Activated CD8-positive, alpha-beta memory T cell treated with anti-CD3 and anti-CD28 coated beads, Interleukin-2, amount 50 U/mL, for 24 hours (primary cell): ENCODE results near the gene RTP4.
"Not testable (repeated sequence)": the region's sequence is repeated elsewhere in the genome, so short reads cannot be mapped to it uniquely, and the experiment has no call there.

ENCODE experiments used
- DNase-seq: peaks from one replicate; pipeline ENCODE4 v3.0.0-alpha.2; 2020; ENCODE audit errors: extremely low read depth

Gene RTP4

DNA sequence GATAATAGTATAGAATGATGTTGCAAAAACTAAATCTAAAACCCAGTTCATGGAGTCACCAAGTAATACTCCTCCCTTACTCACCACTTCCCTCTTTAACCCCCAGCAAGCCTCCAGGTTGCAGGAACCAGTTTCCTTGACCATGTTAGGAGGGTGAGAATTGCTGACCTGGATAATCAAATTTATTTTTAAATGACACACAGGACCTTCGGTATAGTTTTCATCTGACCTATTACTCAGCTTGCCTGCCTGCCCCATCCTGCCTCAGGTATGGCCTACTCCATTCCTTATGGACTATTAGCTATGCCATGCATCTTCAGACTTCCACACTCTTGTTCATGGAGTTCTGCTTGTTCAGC is 883 bp downstream of the RTP4 start:
- no peak for DNase-seq

DNA sequence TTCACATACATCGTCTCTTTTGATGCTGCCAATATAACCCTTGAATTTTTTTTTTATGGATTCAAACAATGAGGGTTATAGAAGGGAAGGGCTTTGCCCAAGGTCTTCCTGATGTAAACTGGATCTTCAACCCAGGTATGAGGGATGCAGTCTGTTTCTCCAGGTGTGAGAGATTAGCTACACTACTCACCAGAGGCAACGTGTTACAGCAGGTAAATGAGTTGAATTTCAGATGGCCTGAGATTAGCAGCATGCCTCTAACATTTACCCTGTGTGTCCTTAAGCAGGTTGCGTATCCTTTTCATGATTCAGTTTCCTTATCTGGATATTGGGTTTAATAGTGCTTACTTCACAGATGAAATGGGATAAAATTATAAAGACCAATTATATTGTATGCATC is 1.9 kb downstream of the RTP4 start:
- no peak for DNase-seq

DNA sequence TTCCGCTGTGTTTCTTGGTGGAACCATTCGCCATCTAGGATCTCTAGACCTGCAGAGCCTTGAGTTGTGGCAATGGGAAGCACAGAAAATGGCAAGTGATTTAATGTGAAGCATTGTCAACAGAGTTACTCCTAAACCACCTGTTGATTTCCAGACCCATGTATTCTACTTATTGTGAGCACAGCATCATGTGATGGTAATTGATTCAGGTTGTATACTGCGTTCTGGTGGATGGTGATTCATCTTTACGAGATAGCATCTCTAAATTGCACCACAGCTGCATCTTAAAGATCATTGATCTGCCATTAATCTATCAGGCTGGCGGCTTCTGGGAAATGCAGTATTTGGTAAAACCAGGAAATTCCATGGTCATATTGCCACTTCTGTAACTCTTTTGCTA is 7.4 kb downstream of the RTP4 start:
- no peak for DNase-seq

DNA sequence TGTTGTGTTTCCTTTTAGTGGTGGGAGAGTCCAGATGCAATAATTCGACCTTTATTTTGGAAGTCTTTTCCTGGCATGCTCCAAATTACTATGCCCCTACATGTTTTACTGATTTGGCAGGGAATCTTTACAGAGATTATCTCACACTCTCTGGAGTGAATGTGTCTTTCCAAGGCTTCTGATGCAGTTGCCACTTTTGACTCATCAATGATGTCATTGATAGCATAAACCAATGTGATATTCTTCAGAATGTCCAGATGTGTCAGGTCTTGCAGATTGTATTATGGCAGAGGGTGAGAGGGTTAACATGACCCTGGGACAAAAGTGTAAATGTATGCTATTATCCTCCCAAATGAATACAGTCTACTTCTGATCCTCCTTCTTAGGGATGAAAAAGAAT is 9.7 kb downstream of the RTP4 start:
- no peak for DNase-seq

DNA sequence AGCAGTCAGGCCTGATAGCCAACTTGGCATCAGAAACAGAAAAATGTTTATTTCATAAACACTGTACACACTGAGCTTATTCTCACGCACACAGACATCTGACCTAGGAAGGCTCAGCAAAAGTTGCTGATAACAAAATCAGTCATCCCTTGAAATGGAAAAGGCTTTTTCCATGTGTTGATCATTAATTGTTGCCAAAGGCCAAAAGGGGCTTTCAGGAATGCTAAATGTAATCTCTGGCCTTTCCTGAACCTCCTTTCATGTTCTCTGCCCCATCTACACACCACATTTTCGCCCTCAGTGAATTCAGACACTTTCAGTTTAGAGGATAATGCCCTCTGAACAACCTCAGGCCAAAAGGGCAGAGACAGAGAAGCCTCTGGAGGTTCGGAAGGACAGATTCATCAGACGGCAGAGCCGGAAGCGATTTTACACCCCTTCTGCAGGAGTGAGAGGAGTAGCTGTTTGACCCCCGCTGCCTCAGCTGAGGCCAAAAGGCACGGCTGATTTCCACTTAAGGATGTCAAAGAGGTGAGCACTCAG is 14.5 kb downstream of the RTP4 start:
- no peak for DNase-seq

DNA sequence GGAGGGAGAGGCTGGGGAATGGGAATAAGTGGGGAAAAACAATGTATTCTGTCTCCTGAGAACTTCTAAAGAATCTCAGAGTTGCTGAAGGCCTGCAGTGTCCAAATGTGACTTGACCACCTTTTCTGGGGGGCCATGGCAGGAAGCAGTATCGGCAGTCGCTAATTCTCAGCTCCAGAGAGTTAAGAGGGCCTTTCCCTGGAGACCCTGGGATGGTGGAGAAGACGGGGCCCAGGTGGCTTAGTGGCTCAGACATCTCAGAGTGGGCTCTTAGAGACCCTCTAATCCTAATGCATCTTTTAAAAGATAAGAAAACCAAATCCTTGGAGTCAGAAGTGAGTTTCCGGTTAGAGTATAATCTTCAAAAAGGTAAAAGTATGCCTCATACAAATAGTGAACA is 15.1 kb downstream of the RTP4 start:
- no peak for DNase-seq

DNA sequence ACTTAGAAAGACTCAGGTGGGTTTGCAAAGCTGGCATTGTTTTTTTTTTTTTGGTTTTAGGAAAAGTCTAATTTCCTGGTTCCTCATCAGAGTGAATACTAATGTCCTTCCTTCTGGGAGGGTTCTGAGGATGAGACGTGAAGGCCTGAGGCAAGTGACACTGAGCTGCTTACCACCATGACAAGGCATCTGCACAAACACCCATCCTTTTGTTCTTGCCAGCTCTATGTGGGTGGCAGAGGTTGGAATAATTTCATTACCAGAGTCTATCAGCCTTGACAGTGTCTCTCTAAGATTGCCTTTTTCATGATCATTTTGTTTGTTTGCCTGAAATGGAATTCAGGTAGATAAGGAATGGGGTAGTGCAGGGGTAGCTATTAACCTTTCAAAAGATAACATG is 17.1 kb downstream of the RTP4 start:
- no peak for DNase-seq

DNA sequence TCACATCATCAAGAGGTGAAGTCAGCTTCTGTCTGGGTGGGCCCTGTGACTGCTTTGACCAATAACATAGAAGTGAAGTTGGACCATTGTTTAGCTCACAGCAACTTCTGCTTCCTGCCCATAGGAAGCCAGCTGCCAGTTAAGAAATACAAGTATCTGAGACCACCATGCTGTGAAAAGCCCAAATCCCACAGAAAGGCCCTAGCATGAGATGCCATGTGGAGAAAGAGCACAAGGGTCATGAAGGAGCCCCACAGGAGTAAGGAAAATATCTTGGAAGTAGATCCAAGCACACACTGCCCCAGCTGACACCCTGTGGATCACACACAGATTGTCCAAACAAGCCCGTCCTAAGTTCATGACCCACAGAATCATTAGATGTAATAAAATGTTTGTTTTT is 28.5 kb downstream of the RTP4 start:
- DNase-seq: no peak

DNA sequence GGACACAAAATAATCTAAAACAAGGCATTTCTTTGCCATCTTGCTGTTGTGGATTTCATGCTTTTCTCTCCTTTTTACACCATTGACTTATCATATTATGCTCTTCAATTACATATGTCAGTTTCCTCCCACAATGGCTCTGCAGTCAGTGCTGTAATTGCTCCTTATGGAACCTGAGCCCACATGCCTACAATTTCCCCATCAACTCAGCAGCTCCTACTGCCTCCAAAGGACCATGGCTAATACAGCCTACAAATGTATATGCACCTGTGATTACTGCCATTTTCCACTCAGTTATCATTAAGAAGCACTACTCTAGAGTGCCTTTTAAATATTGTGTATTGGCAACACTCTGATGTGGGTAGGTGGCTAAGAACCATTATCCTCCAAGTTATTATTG is 30.8 kb downstream of the RTP4 start:
- DNase-seq: no peak

DNA sequence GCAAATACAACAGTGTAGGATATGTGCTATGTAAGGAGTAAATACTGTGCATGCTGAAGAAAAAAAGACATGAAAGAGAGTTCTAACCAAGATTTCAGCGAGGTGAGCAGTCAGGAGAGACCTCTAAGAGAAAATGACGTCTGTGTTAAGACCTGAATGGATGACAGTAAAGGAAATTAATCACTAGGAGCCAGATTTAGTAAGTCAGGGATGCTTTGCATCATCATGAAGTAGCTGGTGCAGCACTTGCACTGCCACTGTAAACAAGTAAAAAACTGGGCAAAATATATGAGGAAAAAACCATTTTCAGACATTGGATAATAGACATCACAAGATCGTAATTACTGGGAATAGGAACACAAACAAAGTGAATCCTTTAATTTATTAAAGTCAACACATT is 32.6 kb downstream of the RTP4 start:
- DNase-seq: no peak

DNA sequence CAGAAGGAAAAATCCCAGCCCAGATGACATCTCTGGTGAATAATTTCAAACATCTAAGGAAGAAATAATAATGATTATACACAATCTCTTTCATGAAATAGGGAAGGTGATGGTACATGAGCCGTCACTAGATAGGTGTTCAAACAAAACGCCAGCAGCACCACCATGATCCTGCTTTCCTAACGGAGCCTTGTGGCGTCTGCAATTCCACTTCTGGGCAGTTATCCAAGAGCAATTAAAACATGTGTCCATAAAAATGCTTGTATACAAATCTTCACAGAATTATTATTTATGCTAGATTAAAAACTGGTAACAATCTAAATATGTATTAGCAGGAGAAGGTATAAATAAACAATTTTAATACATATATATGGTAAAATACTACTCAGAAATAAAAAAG is 33.7 kb downstream of the RTP4 start:
- no peak for DNase-seq

DNA sequence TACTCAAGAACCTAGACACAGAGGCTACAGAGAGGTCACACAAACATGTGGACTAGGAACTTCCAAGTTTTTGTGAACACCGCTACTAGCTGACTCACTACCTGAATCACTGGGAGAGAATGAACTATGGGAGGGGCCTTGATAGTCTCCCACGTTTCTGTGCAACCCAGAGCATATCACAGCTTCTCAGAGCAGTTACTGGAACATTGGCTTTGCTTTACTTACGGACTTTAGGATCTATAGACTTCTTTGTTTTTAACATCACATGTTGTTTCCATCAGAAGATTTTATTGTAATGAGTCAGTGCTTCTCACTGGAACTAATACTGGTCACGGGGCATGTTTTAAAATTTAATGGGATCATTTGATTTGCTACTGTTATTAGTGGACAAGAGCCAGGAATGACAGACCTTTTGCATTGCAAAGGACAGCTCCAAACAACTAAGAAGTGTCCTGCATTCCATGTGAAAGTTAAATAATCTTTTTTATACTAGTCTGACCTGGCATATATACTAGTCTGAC is 35.6 kb downstream of the RTP4 start:
- no peak for DNase-seq

DNA sequence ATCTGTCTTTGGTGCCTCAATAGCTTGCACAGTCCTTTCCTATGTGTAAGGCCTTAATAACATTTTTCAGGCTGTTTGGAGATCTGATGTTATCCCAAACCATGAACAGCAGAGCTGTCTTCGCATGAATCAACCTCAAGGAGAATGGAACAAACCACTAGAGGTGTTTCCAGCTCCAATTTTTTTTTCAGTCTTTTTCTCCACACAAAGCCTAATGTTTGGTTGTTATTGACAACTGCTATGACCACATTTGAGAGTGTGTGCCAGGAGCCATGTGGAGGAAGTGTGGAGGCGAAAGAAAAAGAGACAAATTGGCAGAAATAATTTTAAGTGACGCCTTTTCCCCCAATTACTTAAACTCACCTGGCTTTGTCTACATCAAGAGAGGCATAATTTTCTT is 38.7 kb downstream of the RTP4 start:
- DNase-seq: no peak

DNA sequence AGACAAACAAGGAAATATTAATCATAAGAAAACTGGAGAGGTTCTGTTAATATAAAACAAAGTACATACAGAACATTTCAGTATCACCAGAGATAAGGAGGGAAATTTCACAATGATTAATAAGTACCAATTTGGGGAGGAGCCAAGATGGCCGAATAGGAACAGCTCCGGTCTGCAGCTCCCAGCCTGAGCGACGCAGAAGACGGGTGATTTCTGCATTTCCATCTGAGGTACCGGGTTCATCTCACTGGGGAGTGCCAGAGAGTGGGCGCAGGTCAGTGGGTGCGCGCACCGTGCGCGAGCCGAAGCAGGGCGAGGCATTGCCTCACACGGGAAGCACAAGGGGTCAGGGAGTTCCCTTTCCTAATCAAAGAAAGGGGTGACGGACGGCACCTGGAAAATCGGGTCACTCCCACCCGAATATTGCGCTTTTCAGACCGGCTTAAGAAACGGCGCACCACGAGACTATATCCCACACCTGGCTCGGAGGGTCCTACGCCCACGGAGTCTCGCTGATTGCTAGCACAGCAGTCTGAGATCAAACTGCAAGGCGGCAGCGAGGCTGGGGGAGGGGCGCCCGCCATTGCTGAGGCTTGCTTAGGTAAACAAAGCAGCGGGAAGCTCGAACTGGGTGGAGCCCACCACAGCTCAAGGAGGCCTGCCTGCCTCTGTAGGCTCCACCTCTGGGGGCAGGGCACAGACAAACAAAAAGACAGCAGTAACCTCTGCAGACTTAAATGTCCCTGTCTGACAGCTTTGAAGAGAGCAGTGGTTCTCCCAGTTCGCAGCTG is 44.0 kb downstream of the RTP4 start:
- not testable (repeated sequence) for DNase-seq
